ENCODE results near the gene ACVR1B. TPM values are rescaled to one million over a fixed set of nuclear protein-coding genes. Genes with fewer than 3 reads are reported as not detected.

Gene ACVR1B
- total and polyA plus RNA-seq, 2 of the 8 experiments (the other 6 are each of a cell fraction or from before 2014, with no cell fraction given): 16.0 to 19.2 TPM

DNA sequence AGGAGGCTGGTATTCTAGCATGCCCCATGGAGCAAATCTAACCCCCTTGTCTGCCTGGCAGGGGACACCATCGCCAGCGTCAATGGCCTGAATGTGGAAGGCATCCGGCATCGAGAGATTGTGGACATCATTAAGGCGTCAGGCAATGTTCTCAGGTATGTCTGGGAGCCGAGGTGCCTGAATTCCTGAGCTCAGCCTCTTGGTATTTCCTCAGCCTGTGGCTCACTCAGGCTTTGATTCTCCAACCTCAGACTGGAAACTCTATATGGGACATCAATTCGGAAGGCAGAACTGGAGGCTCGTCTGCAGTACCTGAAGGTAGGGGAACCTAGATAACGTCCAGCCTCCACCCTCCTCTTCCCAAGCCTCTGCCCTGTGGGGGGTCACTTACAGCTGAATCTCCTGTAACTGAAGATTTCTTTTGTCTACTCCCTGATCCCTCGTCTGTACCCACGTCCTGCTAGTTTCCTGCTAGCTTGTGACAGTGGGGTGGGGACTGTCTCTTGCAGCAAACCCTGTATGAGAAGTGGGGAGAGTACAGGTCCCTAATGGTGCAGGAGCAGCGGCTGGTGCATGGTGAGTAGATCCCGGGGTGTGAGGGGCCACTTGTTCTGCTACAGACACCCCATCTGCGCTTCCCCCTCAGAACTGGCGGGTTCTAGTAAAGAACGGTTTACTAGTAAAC is 62.3 kb downstream of the ACVR1B start (continued):
- TF ChIP-seq SRF (IDR thresholded peaks at IDR 0.05; ENCODE audit: low read depth, low read length) (no peak), BACH1 (IDR thresholded peaks at IDR 0.05; ENCODE audit: low read length) (no peak)
